Thyroid gland (tissue), 4 donors: ENCODE measurements around the gene LAMA2.

Source experiments
- POLR2A ChIP-seq, 2 donors: fragments of 450-650 bp; IDR thresholded peaks; one replicate each; pipeline ENCODE4 v1.6.1; 2017; ENCODE audit warnings: antibody characterized with exemption in 2 of 2, mild to moderate bottlenecking in 2 of 2, moderate library complexity in 1 of 2
- TF ChIP-seq, protein P1 (sequence below), 6 experiments: fragments of 200-600 bp in 3 of 6; fragments of 450-650 bp in 3 of 6; sonication (generic) in 3 of 6; IDR thresholded peaks; one replicate each; pipeline ENCODE4 v1.5.1; 2016 to 2019; ENCODE audit warnings: antibody characterized with exemption in 6 of 6, mild to moderate bottlenecking in 2 of 6, inconsistent platforms in 1 of 6, moderate library complexity in 1 of 6

DNA sequence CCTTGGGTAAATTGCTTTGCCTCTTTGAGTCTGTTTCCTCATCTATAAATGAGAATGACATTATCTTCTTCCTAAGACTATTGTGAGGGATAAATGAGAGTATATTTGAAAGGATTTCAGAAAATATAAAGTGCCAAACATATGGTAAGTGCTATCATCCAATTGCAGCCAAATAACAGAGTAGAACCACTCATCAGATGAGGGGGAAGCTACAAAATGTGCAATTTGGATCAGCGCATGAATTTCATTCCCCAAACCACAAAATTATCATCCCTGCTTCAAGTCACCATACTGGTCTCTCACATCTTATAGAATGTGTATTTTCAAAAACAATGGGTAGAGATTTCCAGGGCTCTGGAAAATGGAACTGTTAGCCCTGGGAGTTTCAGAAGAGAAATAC lies 668.5 kb downstream of the LAMA2 start:
- no peak for TF ChIP-seq POLR2A (IDR thresholded peaks at IDR 0.05)
- TF ChIP-seq, protein P1, sequence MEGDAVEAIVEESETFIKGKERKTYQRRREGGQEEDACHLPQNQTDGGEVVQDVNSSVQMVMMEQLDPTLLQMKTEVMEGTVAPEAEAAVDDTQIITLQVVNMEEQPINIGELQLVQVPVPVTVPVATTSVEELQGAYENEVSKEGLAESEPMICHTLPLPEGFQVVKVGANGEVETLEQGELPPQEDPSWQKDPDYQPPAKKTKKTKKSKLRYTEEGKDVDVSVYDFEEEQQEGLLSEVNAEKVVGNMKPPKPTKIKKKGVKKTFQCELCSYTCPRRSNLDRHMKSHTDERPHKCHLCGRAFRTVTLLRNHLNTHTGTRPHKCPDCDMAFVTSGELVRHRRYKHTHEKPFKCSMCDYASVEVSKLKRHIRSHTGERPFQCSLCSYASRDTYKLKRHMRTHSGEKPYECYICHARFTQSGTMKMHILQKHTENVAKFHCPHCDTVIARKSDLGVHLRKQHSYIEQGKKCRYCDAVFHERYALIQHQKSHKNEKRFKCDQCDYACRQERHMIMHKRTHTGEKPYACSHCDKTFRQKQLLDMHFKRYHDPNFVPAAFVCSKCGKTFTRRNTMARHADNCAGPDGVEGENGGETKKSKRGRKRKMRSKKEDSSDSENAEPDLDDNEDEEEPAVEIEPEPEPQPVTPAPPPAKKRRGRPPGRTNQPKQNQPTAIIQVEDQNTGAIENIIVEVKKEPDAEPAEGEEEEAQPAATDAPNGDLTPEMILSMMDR (IDR thresholded peaks at IDR 0.05): no peak
